GM19328 (cell line): ENCODE data around the gene NFIA.

Experiments used
- ATAC-seq: cut with Tn5 transposase; IDR thresholded peaks from one replicate; pipeline ENCODE4 v1.9.1; 2021; ENCODE audit warnings: mild to moderate bottlenecking, moderate library complexity; ENCODE audit not compliant: unreplicated experiment

The NFIA gene

DNA sequence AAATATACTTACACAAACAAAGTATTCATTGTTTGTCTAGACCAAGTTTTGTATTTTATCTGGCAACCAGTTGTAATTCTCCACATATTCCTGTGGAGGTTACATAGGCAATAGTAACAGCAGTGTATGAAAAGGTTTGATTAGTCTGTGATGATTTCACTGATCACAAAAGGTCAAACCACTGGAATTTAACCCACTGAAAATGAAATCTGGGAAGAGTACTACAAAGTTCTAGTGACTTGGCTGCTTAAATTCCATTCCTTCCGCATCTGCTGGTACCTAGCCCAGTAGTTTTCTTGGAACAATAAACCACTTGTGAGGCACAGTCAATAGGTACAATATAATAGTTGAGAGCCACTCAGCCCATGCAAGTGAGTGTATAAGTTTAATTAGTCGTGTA, 205.4 kb downstream of the NFIA start:
- ATAC-seq: no peak

GRCh38 chr1:61289232-61290098, 207.1 kb downstream of the NFIA start:
- no peak for ATAC-seq

DNA sequence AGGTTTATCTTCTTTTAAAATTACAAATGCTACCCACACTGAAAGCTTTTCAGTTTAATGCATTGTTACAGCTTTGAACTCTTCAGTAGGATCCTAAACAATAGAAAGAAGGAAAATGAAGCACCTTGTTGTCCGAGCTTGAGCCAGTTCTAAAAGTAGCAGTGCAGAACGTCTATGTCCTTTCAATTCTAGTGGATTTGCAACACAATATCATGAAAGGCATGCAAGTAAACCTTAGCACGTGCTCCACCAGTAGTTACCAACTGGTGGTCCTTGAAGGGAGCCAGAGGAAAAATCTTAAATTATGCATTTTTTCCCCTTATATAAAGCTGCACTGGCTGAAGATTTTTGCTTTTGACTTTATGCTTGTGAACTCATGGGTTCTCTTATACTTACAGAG, 208.2 kb downstream of the NFIA start:
- no peak for ATAC-seq

DNA sequence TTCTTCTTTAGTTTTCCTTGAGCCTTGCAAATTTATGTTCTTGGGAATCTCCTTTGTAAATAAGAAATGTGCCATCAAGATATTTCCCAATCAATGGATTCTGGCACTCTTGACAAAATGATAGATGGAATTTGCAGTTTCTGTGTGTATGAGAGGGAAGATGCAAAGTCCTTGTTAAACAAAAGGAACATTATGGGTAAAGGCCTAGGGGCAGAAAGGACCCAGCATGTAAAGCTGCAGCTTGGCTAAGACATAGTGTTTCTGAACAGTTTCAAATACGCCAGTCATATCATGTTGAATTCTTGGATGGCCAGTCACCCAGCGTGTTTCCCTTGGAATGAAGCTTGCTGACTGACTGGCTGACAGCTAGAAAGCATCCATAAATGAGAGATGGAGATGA, 210.8 kb downstream of the NFIA start:
- no peak for ATAC-seq

DNA sequence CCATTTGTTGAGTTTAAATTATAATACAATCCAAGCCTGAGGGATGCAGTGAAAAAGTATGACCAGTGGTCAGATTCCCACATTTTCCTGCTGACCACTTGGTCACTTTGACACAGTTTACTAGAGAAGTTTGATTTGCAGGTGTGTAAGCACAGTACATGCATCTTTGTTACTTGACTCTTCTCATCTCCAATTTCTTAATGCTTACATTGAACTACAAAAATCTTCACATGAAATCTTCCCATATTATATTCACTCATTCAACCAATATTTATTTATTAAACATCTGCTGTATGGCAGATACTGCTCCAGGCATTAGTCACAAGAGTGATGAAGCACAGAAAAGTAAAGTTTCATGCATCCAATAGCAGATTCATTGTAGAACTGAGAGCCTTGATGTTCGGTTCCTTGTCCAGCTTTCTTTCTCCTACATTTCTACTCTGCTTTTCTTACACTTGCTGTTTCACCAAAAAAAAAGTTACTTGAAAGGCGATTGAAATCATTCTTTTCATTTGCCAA, 211.7 kb downstream of the NFIA start:
- ATAC-seq: no peak

DNA sequence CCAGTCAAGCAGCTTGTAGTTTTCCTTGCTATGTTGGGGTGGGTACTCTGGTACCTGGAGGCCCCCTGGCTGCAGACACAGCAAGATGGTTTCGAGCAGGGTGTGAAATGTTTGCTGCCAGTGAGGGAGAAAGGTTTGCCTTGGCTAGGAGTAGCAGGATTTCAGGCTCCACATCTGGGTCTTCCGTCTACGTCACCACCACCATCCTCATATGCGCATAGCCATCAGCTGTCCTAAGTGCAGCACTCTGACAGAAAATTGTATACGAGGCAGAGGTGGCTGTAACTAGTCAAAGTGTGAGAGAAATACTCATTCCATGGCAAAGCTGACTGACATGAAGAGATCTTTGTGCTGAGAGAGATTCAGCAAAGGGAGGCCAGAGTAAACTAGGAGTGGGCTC, 212.6 kb downstream of the NFIA start:
- ATAC-seq: no peak

- ATAC-seq: no peak
Measured at GRCh38 chr1:61295818-61296537, 213.6 kb downstream of the NFIA start.

GRCh38 chr1:61297887-61298286, 215.5 kb downstream of the NFIA start:
- ATAC-seq: no peak

GRCh38 chr1:61299463-61299862, 217.1 kb downstream of the NFIA start:
- no peak for ATAC-seq

- ATAC-seq: no peak
Measured at GRCh38 chr1:61300899-61301298, 218.5 kb downstream of the NFIA start.

DNA sequence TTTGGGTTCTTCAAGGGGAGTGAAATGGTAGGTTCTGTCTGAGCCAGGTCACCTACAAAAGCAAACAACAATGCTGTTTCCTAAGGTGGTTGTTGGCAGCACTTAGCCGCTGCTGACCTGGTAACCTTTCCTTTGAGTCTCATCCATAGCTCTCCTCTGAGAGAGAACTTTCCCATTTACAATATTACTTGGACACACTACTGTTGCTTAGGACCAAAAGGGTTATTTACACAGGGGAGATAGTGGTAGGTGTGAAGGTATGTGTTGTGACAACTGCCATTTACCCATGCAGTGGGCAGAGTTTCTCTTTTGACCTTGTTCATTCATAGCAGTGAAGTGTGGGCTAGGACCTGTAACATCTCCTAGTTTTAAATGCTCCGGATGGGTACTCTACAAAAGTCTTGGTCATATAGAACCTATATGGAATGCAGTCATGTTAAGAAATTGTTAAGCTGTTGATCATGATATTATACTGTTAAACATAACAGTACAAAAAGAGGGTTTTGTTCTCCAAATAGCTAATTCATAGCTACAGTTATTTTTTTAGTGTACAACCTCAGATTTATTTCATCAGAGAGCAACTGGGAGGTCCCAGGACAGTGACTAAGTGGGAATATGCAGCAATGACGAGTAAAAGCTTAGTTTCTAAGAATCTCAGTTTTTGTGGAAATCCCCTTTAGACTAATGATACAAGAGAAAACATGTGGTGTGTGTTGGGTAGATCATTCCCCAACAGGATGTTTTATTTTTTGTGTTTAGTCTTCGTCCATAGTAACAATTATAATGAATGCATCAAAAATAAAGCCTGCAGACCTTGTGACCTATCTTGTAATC, 219.7 kb downstream of the NFIA start:
- no peak for ATAC-seq

DNA sequence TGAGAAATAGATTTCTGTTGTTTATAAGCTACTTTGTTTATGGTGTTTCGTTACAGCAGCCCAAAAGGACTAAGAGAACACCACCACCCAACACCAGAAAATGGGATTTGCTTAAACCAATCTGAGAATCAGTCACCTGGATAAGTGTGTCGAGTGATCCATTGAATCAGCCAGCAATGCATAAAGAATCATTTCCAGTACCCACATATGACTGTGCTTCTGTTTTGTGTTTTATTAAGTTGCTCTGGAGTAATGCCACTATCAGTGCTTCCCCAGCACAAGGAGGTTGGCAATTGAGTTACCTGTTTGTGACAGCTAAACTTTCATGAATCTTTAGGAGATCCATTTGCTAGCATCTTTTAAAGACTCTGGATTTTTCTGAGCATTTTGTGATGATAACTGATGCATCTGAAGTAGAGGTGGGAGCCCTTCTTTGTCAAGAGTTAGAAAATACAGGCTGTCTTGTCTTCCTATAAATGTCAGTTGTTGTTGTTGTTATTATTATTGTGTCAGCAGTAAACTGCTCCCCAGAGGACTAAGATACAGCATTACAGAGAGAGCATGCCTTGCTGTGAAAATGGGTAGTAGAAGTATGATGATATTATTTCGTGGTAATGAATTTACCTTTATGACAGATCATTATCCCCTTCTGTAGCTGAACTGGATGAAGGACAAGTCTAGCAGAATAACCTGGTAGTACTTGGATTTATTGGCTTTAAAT, 225.2 kb downstream of the NFIA start:
- ATAC-seq: no peak

DNA sequence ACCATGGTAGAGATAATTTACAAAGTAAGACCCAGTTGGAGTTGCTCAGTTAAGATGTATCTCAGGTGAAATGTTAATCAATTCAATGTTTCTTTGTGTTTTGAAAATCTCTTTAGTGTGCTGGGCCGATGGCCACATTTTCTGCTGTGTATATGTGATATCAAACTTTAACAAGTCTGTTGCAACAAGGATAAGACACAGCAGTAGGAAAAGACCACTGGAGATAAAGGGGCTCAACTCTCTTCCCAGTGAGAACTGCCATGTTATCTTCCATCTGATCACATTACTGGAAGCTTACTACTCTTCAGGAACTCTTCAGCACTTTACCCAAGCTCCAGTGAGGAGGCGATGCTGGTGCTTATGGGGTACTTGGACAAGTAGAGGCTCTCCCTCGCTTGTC, 227.7 kb downstream of the NFIA start:
- ATAC-seq: no peak

GRCh38 chr1:61310538-61310937, 228.2 kb downstream of the NFIA start:
- no peak for ATAC-seq

DNA sequence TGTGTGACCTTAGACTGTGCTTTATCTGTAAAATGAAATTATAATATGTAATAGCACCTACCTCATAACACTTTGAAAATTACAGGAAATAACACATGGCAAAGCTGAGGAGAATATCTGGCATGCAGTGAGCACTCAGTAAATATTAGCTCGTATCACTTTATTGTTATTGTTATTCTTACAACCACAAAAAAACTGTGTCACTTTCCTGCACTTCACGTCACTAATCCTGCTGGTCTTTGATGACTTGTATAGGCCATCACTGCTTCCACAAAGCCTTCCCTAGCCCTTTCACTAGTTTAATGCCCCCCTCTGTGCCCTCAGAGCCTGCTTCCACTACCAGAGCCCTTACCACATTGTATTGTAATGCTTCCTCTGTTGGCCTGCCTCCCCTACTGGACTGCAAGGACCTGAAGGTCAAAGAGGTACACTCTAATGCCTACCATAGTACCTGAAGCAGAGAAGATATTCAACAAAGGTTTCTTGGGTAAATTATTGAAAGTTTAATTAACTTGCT, 231.6 kb downstream of the NFIA start:
- no peak for ATAC-seq

DNA sequence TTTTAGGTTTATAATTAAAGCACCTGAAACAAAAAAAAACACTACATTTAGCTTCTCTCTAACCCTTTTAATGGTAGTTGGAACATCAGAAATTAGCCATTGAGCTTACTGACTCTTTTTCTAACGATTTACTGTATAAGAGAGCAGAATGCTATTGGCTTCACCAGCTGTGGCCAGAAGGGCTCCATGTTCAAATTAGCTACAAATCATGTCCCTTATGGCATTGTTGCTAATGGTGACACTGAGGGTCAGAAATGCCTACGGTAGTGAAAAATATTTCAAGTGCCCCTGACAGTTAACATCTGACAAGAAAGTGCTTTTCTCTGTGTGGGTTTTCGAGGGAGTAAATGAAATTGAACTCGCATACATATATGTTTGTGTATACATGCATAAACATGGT, 232.7 kb downstream of the NFIA start:
- no peak for ATAC-seq

DNA sequence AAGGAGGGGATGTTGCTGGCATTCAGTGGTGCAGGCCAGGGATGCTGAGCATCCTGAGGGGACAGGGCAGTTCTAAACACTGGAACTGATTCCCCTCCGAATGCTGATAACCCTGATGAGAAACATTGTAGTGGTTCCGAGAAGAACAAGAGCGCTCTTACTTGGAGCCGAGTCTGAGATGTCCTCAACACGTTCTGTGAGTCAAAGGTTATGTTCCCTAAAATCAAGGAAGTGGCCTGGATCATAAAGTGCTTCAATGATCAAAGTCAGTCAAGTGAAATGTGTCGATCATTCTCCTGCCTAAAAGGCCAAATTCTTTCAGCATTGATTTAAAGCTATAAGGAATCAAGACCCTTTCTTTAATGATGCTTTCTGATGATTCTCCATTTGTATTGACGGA, 234.1 kb downstream of the NFIA start:
- ATAC-seq: no peak

DNA sequence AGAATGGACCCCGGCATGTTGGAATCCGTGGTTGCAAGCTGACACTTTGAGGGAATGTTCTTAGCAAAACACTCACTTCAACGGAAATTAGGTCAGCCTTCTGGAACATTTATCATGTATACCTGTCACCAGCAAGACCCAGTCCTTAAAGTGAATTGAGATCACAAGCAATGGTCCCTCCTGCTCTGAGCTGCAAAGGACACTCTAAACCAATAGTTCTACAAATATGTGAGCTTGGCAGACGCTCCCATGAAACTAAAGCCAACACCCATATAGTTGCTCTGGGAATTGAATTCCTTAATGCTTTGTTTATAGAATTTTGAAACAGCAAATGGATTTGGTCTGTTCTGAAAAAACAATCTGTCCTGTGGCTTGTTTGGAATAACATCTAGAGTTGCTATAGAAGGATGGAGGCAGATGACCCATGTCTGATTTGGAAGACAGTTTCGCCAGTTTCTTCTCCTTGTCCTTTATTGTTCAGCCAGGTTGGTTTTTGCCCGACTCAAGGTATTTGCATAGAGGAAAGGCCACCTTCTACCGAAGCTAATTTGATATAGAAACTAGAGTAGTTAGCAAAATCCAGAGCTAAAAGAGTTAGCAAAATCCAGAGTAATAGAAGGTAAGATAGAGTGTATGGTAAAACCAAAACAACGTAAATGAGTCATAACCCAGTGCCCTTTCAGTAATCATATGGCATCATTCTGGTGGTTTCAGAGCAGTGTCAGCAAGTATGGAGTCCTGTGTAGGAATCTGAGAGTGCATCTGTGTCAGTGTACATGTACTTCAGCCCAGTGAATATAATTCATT, 236.2 kb downstream of the NFIA start:
- ATAC-seq: peak; percentile 99

GRCh38 chr1:61320575-61320974, 238.2 kb downstream of the NFIA start:
- no peak for ATAC-seq
